Stimulated activated CD8-positive, alpha-beta memory T cell treated with anti-CD3 and anti-CD28 coated beads, Interleukin-2, amount 100 ng/mL, for 48 hours (primary cell): ENCODE measurements around the gene COL4A1.

Experiments used
- DNase-seq, 2 donors: peaks; one replicate each; pipeline ENCODE4 v3.0.0-alpha.2; 2020; ENCODE audit warnings: low read depth in 2 of 2

Gene COL4A1

DNA sequence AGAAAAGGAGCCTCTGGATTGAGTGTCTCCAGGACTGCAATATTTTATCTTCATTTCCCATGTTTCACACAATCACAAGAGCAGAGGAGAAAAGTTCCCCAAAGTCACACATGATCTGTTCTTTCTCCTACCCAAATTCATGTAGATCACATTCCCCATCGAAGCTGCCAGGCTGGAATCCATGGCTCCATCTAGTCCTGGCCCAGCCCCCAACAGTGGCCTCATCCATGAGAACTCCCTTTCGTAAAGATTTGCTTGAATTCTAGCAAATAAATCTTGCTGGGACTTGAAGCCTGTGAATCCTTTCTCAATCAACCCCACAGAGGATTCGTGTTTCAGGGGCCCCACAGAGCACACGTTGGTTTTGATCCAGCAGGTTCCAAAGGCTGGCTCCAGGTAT lies 109.5 kb downstream of the COL4A1 start:
- no peak for DNase-seq

DNA sequence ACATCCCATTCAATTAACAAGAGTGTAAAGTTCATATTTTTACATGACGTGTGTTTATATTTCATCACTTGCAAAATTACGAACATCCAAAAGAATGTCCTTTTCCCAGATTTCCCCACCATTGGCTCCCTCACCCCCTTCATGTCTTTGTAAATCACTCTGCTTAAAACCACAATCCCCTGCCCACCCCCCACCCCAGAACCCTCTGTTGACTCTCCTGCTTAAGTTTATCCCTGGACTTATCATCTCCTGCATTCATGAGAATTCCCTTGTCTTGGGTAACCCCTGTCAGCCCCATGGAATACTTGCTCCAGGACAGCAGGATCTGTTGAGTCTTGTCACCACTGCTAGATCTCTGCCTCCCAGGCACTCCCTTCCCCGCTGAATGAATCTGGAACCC lies 109.9 kb downstream of the COL4A1 start:
- DNase-seq = no peak

DNA sequence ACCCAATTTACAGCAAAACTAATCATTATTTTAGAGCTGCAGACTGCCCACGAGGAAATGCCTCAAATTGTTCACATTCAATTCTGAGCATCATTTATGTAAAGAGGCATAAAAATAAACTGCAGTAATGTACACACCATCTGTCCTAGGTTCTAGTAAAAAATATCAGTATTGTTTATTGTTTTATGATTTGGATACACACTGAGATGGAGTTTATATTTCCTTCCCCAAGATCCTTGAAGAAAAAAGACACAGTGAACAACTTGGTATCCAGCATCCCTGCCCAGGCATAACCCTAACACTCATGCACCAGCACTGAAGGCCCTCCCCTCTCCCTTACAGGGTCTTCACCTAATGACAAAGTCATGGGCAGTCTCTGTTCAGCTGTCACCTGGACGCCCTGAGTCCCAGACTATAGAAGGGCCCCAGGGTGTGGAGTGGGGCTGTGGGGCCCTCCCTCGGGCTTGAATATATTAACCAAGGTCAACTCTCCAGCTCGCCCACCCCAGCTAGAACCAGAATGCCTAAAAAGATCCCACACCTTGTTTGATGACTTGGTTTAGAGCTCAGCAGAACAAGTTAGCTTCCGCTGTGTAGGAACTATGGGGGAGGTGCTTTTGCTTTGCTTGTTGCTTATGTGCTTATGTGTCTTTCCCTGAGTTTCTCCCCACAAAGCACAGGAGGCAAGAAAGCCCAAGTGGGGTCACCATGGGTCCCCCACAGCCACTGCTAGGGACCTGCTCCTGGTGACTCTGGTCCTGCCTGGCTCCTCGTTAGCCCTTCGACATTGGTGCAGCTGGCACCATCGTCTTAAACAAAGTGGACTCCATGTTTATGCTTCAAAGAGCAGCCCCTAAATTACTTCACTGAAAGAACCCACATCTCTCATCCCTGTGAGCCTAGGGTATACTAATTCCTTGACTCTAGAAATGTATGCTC lies 111.1 kb downstream of the COL4A1 start:
- DNase-seq = no peak

DNA sequence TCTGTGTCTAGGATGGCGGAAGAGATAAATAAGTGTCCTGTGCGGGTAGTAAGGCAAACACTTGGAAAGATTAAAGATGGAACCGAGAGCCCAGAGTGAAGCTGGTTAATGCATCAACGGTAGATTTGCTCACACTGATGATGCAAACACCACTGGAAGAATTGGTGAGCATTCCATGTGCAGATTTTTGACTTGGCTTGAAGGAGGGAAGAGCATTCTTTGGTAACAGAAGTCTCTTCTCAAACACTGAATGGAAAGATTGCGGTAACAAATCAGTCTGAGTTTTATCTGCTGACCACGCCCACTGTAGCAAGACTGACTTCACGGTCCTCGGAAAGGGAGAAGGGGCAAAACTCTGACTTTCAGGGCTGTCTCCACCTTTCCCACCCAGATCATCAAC lies 112.5 kb downstream of the COL4A1 start:
- DNase-seq = no peak

DNA sequence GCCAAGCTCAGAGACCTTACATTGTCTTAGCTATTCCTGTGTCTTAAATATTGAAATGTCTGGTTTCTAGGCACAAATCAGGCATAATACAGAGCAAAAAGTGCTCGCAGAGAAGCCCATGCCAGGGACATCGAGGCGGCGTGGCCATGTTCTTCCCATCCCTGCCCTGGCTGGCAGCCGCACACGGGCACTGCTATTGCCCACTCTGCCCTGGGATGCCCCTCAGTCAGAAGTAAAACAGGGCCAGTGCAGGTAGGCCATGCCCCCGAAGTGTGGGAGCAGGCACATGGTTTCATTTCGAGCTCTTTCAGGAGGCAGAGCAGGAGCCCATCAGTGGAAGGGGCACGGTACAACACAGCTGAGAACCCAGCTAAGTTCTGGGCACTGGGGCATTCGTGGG lies 113.5 kb downstream of the COL4A1 start:
- DNase-seq = no peak

DNA sequence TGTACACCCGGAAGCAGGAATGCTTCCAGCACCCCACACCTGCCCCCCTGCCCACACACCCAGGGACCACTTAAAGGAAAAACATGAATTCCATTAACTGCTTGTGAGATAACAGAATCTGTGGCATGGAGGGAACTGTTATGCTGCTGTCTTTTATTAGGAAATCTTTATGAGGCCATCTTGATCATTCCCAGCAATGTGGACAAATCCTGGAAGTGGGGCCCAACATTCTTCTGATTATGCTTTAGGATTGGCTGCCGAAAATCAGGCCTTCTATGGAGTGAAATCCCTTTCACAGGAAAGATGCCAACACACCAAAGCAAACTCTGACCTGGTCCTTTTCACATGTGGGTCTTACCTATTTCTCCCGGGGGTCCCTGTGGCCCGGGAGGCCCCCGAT lies 114.5 kb downstream of the COL4A1 start:
- no peak for DNase-seq

DNA sequence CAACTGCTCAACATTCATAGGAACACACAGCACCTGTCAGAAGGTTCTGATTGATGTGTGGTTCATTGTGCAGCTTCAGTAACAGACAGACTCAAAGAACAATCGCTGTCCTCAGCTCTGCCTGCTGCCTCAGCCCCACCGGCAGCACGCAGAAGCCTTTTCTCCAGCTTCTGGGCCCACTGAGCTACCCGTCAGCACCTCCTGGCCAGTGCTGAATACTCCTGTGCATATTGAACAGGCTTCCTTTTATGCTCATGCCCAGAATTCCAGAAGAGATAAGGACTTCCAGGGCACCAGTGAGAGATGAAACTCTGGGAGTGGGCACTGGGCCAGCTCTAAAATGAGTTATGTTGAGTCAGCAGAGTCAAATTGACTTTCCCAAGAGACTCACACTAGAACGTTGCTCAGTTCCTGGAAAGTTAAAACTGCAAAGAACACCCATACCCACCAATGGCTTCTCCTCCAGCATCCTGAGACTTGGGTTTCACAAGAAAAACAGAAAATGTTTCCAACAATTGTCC lies 119.3 kb downstream of the COL4A1 start:
- DNase-seq = no peak

DNA sequence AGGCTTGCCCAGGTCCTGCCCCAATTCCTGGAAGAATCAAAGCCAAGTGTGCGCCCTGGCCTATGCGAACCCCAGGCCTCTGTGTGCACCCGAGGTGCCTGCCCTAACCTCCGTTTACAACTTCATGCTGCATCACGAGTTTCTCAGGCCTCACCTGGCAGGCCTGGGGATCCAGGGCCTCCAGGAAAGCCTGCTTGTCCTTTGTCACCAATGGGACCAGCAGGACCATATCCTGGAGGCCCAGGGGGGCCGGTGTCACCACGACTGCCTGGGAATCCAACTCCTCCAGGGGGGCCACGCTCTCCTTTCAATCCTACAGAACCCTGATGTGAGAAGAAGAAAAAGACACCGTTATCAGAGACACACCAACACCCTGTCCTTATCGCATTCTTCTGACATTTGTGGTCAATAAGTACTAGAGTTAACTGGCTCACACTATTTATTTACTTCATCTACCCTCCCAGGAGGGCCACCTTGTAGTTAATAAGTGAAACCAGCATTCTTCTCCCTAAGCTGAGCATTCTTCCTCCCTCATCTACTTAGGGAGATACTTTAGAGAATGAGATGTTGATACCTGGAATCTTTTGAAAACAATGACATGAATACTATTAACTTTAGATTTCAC lies 120.6 kb downstream of the COL4A1 start:
- no peak for DNase-seq

DNA sequence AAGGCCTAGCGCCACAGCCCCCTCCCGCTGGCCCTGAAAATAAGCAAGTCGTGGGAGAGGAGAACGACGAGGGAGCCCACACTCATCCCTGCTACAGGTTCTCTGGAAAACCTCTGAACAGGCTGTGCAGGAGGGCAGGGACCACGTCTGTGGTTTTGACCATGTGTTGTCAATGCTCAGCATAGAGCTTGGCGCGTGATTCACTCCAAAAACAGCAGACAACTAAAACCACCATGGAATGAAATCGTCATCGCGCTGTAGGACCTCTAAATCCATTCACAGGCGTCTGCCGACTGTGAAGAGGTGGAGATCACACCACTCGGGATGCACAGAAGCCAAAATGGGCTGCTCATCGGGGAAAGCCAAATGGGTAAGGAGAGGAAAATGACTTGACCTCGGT lies 121.3 kb downstream of the COL4A1 start:
- DNase-seq = no peak

DNA sequence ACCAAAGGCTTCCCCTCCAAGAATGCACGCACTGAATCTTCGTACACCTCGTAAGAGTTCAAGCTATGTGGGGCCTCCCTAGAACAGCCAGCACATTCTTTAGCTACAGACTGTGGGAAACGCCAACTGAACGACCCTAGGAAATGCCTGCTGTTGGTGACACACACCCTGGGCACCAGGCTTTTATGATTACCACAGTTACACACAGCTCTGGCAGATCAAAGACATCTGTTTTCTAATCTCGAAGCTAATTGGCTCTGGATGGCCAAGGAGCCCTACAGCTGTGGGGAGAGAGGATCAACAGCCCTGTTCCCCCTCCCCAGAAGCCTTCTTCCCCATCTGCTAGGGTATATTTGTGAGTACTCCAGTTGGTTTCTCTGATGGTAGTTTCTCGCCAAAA lies 123.0 kb downstream of the COL4A1 start:
- no peak for DNase-seq

DNA sequence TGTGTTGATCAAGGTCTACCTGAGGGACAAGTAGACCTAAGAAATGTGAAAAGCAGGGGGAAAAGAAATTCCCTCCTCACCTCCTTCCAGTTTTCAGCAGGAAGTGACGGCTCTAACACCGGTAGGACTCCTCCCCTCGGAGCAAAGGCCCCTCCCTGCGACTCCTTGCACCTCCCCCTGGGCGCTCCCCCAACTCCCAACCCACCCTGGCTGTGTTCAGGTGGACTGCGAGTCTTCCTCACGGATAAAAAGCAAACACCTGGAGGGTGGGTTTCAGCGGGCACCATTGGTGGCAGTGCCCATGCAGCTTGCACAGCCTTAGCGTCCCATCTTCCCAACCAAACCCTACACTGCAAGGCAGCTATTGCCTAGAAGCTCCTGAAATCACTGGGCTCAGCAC lies 124.5 kb downstream of the COL4A1 start:
- no peak for DNase-seq

DNA sequence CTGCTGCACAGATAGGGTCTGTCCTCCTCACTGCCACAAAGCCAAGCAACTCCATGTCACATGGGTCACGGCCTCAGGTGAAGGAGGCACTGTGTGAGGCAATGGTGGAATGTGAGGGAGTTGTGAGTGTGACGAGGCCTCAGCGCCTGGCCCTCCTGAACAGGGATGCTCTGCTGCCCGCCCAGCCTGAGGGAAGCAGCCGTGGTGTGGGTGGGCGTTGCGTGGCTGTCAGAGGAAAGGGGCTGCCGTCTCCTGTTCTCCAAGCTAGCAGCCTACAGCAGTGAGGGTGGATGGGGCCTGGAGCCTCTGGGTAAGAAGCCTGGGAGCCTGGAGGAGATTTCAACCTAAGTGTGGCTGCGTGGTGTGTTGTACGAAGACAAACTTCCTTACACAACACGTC lies 125.0 kb downstream of the COL4A1 start:
- no peak for DNase-seq

DNA sequence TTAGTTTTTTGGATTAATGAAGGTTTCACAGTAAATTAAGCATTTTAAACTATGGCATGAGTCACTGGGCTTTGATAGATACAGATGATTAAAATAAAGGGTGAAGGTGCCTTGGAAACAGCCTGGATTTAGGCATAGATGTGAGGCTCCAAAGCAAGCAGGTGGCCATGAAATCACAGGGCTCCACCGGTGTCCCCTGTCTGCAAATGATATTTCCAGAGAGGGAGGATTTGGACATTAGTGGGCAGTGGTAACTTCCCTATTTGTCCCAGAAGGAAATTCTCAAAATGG lies 127.2 kb downstream of the COL4A1 start:
- DNase-seq = no peak

DNA sequence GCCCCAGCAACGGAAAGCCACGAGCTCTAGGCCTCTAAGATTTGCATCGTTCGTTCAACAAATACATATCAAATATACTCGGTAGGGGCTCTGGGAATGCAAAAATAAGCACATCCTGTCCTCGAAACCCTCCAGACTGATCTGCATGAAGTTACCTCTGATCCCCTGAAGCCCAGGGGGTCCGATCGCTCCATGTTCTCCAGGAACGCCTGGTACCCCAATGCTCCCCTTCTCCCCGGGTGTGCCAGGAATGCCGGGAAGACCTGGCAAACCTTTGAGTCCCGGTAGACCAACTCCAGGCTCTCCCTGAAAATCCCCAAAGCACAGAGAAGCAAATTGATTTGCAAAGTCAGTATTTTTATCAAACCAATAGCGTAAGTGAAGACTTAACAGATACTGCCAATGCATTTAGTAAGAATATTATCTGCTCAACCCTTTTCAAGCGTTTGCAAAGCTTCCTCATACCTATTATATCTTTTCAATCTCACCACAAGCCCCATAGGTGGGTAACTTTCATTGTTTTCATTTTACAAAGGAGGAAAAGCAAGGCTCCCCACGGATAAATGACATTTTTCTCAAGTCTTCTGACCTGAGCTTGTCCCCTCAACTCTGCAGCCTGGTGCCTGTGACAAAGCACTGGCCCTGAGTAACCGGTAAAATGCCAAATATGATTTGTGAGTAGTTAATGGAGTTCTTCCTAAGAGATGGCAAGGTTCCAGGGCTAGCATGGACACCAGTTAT lies 127.7 kb downstream of the COL4A1 start:
- DNase-seq = no peak

DNA sequence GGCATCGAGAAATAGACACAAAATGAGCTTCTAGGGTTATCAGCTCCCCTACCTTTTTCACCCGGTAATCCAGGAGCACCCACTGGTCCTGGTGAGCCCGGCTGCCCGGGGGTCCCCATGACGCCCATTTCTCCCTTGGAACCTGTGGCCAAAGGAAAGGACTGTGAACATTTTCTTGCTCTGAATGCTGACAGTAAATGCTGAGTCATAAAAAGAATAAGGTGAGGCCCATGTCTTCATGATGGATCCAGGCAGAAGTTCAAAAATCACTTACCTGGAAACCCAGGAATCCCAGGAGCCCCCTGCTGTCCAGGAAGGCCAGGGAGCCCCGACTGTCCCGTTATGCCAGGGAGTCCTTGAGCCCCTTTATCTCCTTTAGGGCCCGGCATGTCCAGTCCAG lies 129.2 kb downstream of the COL4A1 start:
- no peak for DNase-seq

DNA sequence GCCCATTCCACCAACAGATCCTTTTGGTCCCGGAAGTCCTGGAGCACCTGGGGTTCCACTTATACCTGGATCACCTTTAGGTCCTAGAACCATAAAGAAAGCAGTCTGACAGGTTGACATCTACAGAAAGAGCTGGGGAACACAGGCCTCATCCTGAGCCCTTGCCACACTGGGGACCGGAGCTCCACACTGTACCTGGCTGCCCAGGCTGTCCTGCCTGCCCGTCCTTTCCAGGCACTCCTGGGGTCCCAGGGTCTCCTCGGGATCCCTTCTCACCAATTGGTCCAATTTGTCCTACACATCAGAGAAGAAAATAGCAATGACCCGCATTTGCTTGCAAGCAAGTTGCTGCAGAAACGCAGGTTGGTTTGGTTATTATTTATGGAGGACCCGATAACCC lies 130.5 kb downstream of the COL4A1 start:
- no peak for DNase-seq

DNA sequence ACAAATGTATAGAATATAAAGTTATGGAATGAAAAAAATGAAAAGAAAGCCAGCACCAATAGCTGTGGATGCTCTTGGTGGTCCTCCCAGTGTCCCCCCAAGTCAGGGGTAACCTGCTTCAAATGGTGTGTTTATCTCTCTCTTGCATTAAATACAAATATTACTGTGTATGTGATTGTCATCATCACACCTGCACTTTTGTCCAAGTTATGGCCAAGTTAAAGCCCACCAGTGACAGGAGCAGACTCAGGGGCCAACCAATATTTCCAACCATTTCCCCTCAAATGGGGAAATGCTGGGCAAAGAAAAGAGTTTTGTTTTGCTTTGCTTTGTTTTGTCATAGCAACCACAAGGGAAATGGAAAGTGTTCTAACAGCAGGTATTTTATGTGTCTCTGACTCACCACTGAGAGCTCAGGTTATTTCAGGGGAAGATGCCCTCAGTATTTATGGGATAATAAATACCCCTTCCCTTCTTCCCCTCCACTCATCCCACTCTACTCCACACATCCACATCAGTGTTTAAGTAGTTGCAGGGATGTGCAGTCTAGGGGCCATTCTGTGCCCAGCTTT lies 133.6 kb downstream of the COL4A1 start:
- no peak for DNase-seq

DNA sequence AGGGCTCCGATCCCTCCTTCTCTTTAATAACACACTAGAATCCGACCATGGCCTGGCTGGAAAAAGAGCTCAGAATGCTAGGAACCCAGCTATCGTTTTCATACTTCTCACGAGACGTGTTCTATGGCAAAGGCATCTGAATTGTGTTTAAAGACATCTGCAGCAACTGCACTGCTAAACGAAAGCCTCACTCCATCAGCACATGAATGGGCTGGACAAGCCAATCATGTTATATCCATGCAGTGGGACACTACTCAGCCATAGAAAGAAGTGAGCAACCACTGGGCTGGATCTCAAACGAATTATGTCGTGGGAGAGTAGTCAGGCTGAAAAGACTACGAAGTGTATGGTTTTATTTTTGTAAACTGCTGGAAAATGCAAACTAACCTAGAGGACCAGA lies 136.1 kb downstream of the COL4A1 start:
- DNase-seq = no peak

DNA sequence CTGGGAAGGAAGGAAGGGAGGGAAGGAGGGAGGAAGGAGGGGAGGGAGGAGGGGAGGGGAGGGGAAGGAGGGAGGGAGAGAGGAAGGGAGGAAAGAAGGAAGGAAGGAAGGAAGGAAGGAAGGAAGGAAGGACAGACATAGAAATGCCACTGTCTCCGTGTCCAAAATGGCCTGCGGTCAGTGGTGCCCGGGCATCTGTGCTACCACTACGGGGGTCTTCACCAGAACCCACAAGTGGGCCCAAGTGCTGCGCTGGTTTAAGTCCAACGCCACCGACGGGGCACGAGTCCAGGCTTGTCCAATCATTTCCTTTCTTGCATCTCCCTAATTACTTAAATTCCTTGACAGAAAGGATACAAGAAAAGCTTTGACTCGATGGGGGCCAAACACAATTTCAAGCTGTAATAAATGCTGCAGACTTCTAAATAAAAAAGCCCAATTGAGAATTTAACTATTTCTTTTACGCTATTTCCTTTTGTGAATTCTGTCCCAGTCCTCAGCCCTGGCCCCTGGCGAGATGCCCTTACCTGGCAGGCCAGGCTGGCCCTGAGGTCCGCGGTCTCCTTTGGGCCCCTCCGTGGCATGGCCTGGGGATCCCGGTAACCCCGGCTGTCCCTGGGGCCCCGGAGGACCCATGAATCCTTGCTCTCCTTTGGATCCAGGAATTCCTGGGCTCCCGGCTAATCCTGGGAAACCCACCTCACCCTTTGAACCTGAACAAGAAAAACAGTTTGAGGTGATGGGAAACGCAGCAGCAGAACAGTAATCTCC lies 136.8 kb downstream of the COL4A1 start:
- no peak for DNase-seq

DNA sequence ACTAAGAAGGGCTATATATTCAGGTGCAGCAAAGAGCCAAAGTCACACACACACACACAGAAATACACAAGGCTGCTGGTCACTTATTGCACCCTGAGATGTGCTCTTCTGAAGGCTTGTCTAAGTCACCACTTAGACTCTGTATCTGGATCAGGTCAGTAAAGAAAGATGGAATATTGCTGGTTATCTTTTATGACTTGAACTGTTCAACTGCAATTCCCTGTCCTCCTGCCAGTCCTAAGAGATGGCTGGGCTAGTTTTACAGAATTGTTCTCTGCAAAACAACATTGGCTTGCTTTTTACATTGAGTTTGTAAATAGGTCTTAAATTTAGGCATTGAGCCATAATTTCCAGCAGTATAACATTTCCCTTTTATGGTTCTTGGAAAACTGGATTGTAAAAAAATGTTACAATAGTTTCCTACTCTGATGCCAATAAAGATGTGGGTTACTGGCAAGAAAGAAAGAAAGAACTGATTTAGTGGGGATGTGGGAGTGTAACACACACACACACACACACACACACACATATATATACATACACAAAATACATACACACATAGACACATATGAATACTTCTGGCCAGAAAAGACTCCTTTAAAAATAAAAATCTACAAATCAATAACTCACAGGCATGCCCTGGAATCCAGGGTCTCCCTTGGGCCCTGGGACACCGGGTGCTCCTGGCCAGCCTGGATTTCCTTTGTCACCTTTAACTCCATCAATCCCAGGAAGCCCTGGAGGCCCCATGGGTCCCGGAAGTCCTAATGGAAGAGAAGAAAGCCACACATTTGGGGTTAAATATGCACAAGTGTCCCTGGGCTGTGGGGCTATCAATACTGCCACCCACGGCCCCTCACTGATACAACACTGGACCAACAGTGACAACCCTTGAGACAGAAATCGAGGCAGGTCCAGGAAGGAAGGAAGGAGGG lies 137.7 kb downstream of the COL4A1 start:
- DNase-seq = no peak
